K562 (cell line): ENCODE measurements around the gene ANKRD24. TPM values are rescaled to one million over a fixed set of nuclear protein-coding genes. Genes with fewer than 3 reads are reported as not detected.
"Not testable (repeated sequence)": the region's sequence is repeated elsewhere in the genome, so short reads cannot be mapped to it uniquely, and the experiment has no call there.

Source experiments
- ATAC-seq: fragments of 200-7000 bp; cut with Tn5 transposase; 3 replicates; pipeline ENCODE4 v1.9.1; 2020; ENCODE audit warnings: moderate library complexity
- BruUV-seq: library from RNA; stranded (reverse); fragments of 400-500 nt; replicated peaks from 2 replicates; lab custom pipeline; 2021; lab: Mats Ljungman, UMichigan
- CTCF ChIA-PET: fragments of 300-600 bp; formaldehyde crosslinking; extraction: SDS; loops from one replicate; lab custom pipeline; 2021; ENCODE audit warnings: low intra/inter-chr PET ratio; lab: Yijun Ruan, JAX
- POLR2A ChIA-PET: fragments of 300-600, 350-650 bp; sonication (Branson Sonifier 250); formaldehyde crosslinking; extraction: SDS; loops from one replicate; lab custom pipeline; 2021; ENCODE audit warnings: antibody characterized with exemption, inconsistent platforms; lab: Yijun Ruan, JAX
- DNase-seq, 4 experiments: peaks; one replicate each; pipeline versions ENCODE4 v3.0.0 to v3.0.0-alpha.2; 2011 to 2018; ENCODE audit warnings: low spot score in 3 of 4, mixed read lengths in 3 of 4; ENCODE audit errors: extremely low read depth in 1 of 4
- FAIRE-seq: peaks from 2 replicates; lab custom pipeline; 2011; peaks lifted over from hg19 to GRCh38; lab: Jason Lieb, UNC
- H2AFZ ChIP-seq: 2 replicates; pipeline ENCODE4 v1.6.0; 2011; ENCODE audit warnings: low read depth, low read length, control low read depth, inconsistent platforms
- H3K27ac ChIP-seq: fragments of 200-600 bp; 3 replicates; pipeline ENCODE4 v1.8.0; 2011; ENCODE audit warnings: low read depth, mild to moderate bottlenecking, control low read depth, inconsistent platforms, low read length, moderate library complexity, mixed read lengths; ENCODE audit errors: extremely low read depth
- H3K27me3 ChIP-seq, 2 experiments: fragments of 300-600 bp in 1 of 2; 2 replicates in 1 of 2; 3 replicates in 1 of 2; pipeline versions ENCODE4 v1.6.0 to v1.8.0; 2011; ENCODE audit warnings: inconsistent platforms in 2 of 2, low read length in 2 of 2, mild to moderate bottlenecking in 1 of 2, mixed read lengths in 1 of 2, moderate library complexity in 1 of 2; ENCODE audit not compliant: control insufficient read depth in 2 of 2, insufficient read depth in 2 of 2
- H3K36me3 ChIP-seq: fragments of 300-600 bp; 3 replicates; pipeline ENCODE4 v1.8.0; 2011; ENCODE audit warnings: mild to moderate bottlenecking, low read length, inconsistent platforms; ENCODE audit not compliant: control insufficient read depth, insufficient read depth
- H3K4me1 ChIP-seq, 2 experiments: fragments of 200-600 bp in 1 of 2; replicated peaks in 1 of 2; 2 replicates in 1 of 2; 3 replicates in 1 of 2; pipeline versions ENCODE4 v1.5.1 to v1.8.0; 2011; ENCODE audit warnings: inconsistent platforms in 2 of 2, low read length in 2 of 2, mild to moderate bottlenecking in 1 of 2, mixed read lengths in 1 of 2, moderate library complexity in 1 of 2; ENCODE audit not compliant: control insufficient read depth in 2 of 2, insufficient read depth in 2 of 2
- H3K4me2 ChIP-seq: 2 replicates; pipeline ENCODE4 v1.6.1; 2011; ENCODE audit warnings: low read length, control low read depth, inconsistent platforms, mixed read lengths; ENCODE audit not compliant: insufficient read depth
- H3K4me3 ChIP-seq: fragments of 200-600 bp; sonication (generic), shearing (Covaris generic); 2 replicates; pipeline ENCODE4 v1.5.1; 2016; ENCODE audit warnings: control low read depth, inconsistent platforms
- H3K79me2 ChIP-seq: fragments of 200-600 bp; 3 replicates; pipeline ENCODE4 v1.8.0; 2011; ENCODE audit warnings: low read length, inconsistent platforms; ENCODE audit not compliant: control insufficient read depth, insufficient read depth
- H3K9ac ChIP-seq, 2 experiments: 2 replicates each; pipeline versions ENCODE4 v1.6.0 to v1.6.1; 2011; ENCODE audit warnings: low read depth in 2 of 2, low read length in 2 of 2, control low read depth in 1 of 2, inconsistent platforms in 1 of 2, mild to moderate bottlenecking in 1 of 2, mixed read lengths in 1 of 2; ENCODE audit not compliant: insufficient read depth in 1 of 2
- H3K9me1 ChIP-seq: one replicate; pipeline ENCODE4 v1.6.0; 2011; ENCODE audit warnings: inconsistent platforms, mild to moderate bottlenecking, low read length, moderate library complexity; ENCODE audit not compliant: control insufficient read depth, insufficient read depth
- H3K9me3 ChIP-seq: replicated peaks from 2 replicates; pipeline ENCODE4 v1.5.1; 2011; ENCODE audit warnings: low read depth, low read length, inconsistent platforms; ENCODE audit not compliant: control insufficient read depth, insufficient read depth
- H4K20me1 ChIP-seq: replicated peaks from 2 replicates; pipeline ENCODE4 v1.6.1; 2011; ENCODE audit warnings: low read length, inconsistent platforms, mixed read lengths; ENCODE audit not compliant: control insufficient read depth, insufficient read depth
- HDGF ChIP-seq: fragments of 450-650 bp; IDR thresholded peaks from 2 replicates; pipeline ENCODE4 v1.6.1; 2016
- MCM5 ChIP-seq: fragments of 450-650 bp; IDR thresholded peaks from 2 replicates; pipeline ENCODE4 v1.6.1; 2016; ENCODE audit warnings: low read depth
- SNRNP70 ChIP-seq: fragments of 200-400 bp; formaldehyde crosslinking; optimal IDR thresholded peaks from 2 replicates; pipeline ENCODE3; 2017; ENCODE audit warnings: low read depth, low read length
- ZNF121 ChIP-seq: sonication (generic); formaldehyde crosslinking; conservative IDR thresholded peaks from 2 replicates; pipeline ENCODE4 v1.8.0; 2022; ENCODE audit warnings: missing genetic modification reagents
- WGBS: fragments of 100-300 bp; shearing (Covaris generic); methylation state at CpG from one replicate; pipeline ENCODE4 v1.1.6; 2016; ENCODE audit warnings: low coverage, mixed read lengths; ENCODE audit not compliant: insufficient coverage; ENCODE audit errors: missing lambda C conversion rate; 5-methylcytosine and 5-hydroxymethylcytosine counted together
- in situ Hi-C: fragments of 300-500 bp; cut with MboI; formaldehyde crosslinking; loops from 4 replicates; pipeline ENCODE4 v1.15.0; 2018; ENCODE audit warnings: inconsistent platforms, mixed read lengths
- intact Hi-C: fragments of 100-400 bp; cut with micrococcal nuclease; formaldehyde crosslinking; loops from 2 replicates; pipeline ENCODE4 v1.14.2; 2022
- polyA plus RNA-seq, 8 experiments: library from polyadenylated mRNA; depleted of rRNA in 4 of 8; stranded (reverse) in 5 of 8; unstranded in 3 of 8; fragments of >200 nt; fragmentation: Nextera tagmentation in 2 of 8; fragmentation: Illumina TruSeq in 1 of 8; extraction: Ambion mirVana in 2 of 8; extraction: Trizol in 1 of 8; gene quantifications; 2 replicates each; pipeline versions ENCODE4 v1.2.1 to v1.2.3, GENCODE V29; 2011 to 2014; ENCODE audit warnings: inconsistent platforms in 1 of 8, missing spikeins in 1 of 8
- total RNA-seq, 7 experiments: library from RNA; depleted of rRNA in 6 of 7; stranded (reverse); fragments of >200 nt in 6 of 7; fragmentation: Illumina TruSeq in 2 of 7; extraction: Trizol in 2 of 7; gene quantifications; 2 replicates each; pipeline versions ENCODE4 v1.2.1 to v1.2.3, GENCODE V29; 2011 to 2021; ENCODE audit warnings: low replicate concordance in 1 of 7

Gene ANKRD24
- total and polyA plus RNA-seq, 9 of the 15 experiments (the other 6 are each of a cell fraction or from before 2014, with no cell fraction given): 0.07 to 0.12 (median 0.09) TPM; not detected in 5

GRCh38 chr19:4192537-4192936, 10.0 kb downstream of the ANKRD24 start:
- H3K79me2 ChIP-seq, CTCF ChIA-PET, H3K9ac ChIP-seq, FAIRE-seq, H4K20me1 ChIP-seq, ATAC-seq, H3K4me2 ChIP-seq, in situ Hi-C loops, BruUV-seq, H3K27ac ChIP-seq, DNase-seq, H3K36me3 ChIP-seq, H3K4me1 ChIP-seq, H3K9me1 ChIP-seq, H2AFZ ChIP-seq, H3K4me3 ChIP-seq, H3K9me3 ChIP-seq, intact Hi-C loops: not testable (repeated sequence)
- peaks cover 8 to 30% of the 10 kb centered on the region in 2 experiments for H3K27me3 ChIP-seq
- POLR2A ChIA-PET: interaction anchor here (1.8 kb wide), 1 partner anchor 8 kb away, joined by 4 read pairs; no protein-coding TSS in a partner anchor
- 29% methylated on average over 3 of the region's 3 CpGs for WGBS
- TF ChIP-seq ZNF121 (CRISPR knock-in tag): peak; percentile 89

DNA sequence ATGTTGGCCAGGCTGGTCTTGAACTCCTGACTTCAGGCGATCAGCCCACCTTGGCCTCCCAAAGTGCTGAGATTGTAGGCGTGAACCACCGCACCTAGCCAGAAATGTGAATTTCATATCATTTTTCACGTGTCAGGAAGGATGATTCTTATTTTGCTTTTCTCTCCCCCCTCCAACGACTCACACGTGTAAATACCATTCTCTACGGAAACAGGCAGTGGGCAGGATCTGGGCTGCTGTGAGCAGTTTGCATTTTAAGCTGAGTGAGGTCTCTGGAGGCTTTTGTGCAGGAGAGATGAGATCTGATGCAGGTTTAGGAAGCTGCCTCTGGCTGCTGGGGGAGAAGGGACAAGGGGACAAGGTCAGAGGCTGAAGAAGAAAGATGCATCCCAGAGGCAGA, 11.9 kb downstream of the ANKRD24 start:
- Histone ChIP-seq H3K9ac (no peak overlapping the region), H3K36me3 (no peaks in the 10 kb centered on the region), H3K4me2 (no peak overlapping the region), H4K20me1 (no peaks in the 10 kb centered on the region), H3K4me1 (peaks cover 0 to 6% of the 10 kb centered on the region in 2 experiments; a peak in 2 of 5 replicates), H3K9me1 (no peaks in the 10 kb centered on the region), H3K4me3 (no peak overlapping the region), H3K27me3 (peaks cover 8 to 30% of the 10 kb centered on the region in 2 experiments), H3K79me2 (no peaks in the 10 kb centered on the region), H3K9me3 (no peaks in the 10 kb centered on the region), H2AFZ (no peak overlapping the region), H3K27ac (no peak overlapping the region)
- ATAC-seq (no peak), FAIRE-seq (no peak), DNase-seq (no peak)
- BruUV-seq: no TSS peak
- POLR2A ChIA-PET: interaction anchor here (0.6 to 0.7 kb wide), 2 partner anchors 117 to 493 kb away, joined by 3 to 4 read pairs; no protein-coding TSS in a partner anchor
- WGBS: 1% methylated on average over 7 of the region's 7 CpGs
- no peak for TF ChIP-seq HDGF
- no peak for TF ChIP-seq SNRNP70
- no peak for TF ChIP-seq MCM5
- CTCF ChIA-PET: no interaction called here
- in situ Hi-C loops: no loop called here
- intact Hi-C loops: no loop called here
